Renal pelvis (tissue), 12 donors: Measurements from ENCODE around the gene GEMIN7. TPM values are rescaled to one million over a fixed set of nuclear protein-coding genes. Genes with fewer than 3 reads are reported as not detected.

Experiments
- DNase-seq: peaks from one replicate; pipeline ENCODE4 v3.0.0-alpha.2; 2013
- long read RNA-seq, 16 experiments: transcript quantifications; one replicate each; lab custom pipeline, GENCODE V29; 2026
- polyA plus RNA-seq, 3 donors: library from polyadenylated mRNA; unstranded; fragments of 120-200 nt; gene quantifications; one replicate each; pipeline ENCODE4 v1.2.1, GENCODE V29; 2013; ENCODE audit not compliant: insufficient read length in 3 of 3

GEMIN7 gene, protein sequence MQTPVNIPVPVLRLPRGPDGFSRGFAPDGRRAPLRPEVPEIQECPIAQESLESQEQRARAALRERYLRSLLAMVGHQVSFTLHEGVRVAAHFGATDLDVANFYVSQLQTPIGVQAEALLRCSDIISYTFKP
- polyA plus RNA-seq: 10 to 100 TPM; 21.5 to 24.0 (median 23.4) TPM
- long read RNA-seq, donor 1, transcript GEMIN7-202 (2 exons, 716 nt): major isoform, 5 of 8 reads
- long read RNA-seq, donor 1, partial matches to known transcripts: 0 of 8 reads
- long read RNA-seq, donor 1, other reads (novel, unspliced or antisense): 0 of 8 reads
- long read RNA-seq, donor 2, transcript GEMIN7-202 (2 exons, 716 nt): major isoform, 12 of 24 reads
- long read RNA-seq, donor 2, transcript GEMIN7-201 (3 exons, 1,657 nt): minor isoform, 8 of 24 reads
- long read RNA-seq, donor 2, partial matches to known transcripts: 0 of 24 reads
- long read RNA-seq, donor 2, other reads (novel, unspliced or antisense): 0 of 24 reads
- long read RNA-seq, donor 3, partial matches to known transcripts: 0 of 6 reads
- long read RNA-seq, donor 3, other reads (novel, unspliced or antisense): 0 of 6 reads
- long read RNA-seq, donor 4, transcript GEMIN7-202 (2 exons, 716 nt): minor isoform, 7 of 17 reads
- long read RNA-seq, donor 4, transcript GEMIN7-201 (3 exons, 1,657 nt): major isoform, 8 of 17 reads
- long read RNA-seq, donor 4, partial matches to known transcripts: 0 of 17 reads
- long read RNA-seq, donor 4, other reads (novel, unspliced or antisense): 0 of 17 reads
- long read RNA-seq, donor 5, transcript GEMIN7-201 (3 exons, 1,657 nt): major isoform, 6 of 9 reads
- long read RNA-seq, donor 5, partial matches to known transcripts: 0 of 9 reads
- long read RNA-seq, donor 5, other reads (novel, unspliced or antisense): 0 of 9 reads
- long read RNA-seq, donor 6, transcript GEMIN7-203 (2 exons, 848 nt): minor isoform, 6 of 17 reads
- long read RNA-seq, donor 6, transcript GEMIN7-202 (2 exons, 716 nt): major isoform, 8 of 17 reads
- long read RNA-seq, donor 6, partial matches to known transcripts: 0 of 17 reads
- long read RNA-seq, donor 6, other reads (novel, unspliced or antisense): 0 of 17 reads
- long read RNA-seq, donor 7, transcript GEMIN7-201 (3 exons, 1,657 nt): major isoform, 5 of 11 reads
- long read RNA-seq, donor 7, partial matches to known transcripts: 0 of 11 reads
- long read RNA-seq, donor 7, other reads (novel, unspliced or antisense): 0 of 11 reads
- long read RNA-seq, donor 8, transcript GEMIN7-202 (2 exons, 716 nt): major isoform, 6 of 8 reads
- long read RNA-seq, donor 8, partial matches to known transcripts: 0 of 8 reads
- long read RNA-seq, donor 8, other reads (novel, unspliced or antisense): 0 of 8 reads
- long read RNA-seq, donor 9, transcript GEMIN7-202 (2 exons, 716 nt): major isoform, 7 of 10 reads
- long read RNA-seq, donor 9, partial matches to known transcripts: 0 of 10 reads
- long read RNA-seq, donor 9, other reads (novel, unspliced or antisense): 0 of 10 reads
- long read RNA-seq, donor 10, partial matches to known transcripts: 0 of 7 reads
- long read RNA-seq, donor 10, other reads (novel, unspliced or antisense): 0 of 7 reads
- long read RNA-seq, donor 11, transcript GEMIN7-201 (3 exons, 1,657 nt): major isoform, 5 of 11 reads
- long read RNA-seq, donor 11, partial matches to known transcripts: 0 of 11 reads
- long read RNA-seq, donor 11, other reads (novel, unspliced or antisense): 0 of 11 reads
- long read RNA-seq, donor 12, transcript GEMIN7-203 (2 exons, 848 nt): minor isoform, 7 of 27 reads
- long read RNA-seq, donor 12, transcript GEMIN7-201 (3 exons, 1,657 nt): major isoform, 9 of 27 reads
- long read RNA-seq, donor 12, transcript GEMIN7-202 (2 exons, 716 nt): minor isoform, 7 of 27 reads
- long read RNA-seq, donor 12, partial matches to known transcripts: 0 of 27 reads
- long read RNA-seq, donor 12, other reads (novel, unspliced or antisense): 0 of 27 reads
- long read RNA-seq, donor 13, partial matches to known transcripts: 0 of 3 reads
- long read RNA-seq, donor 13, other reads (novel, unspliced or antisense): 0 of 3 reads
- long read RNA-seq, donor 14: 0 reads
- long read RNA-seq, donor 15, transcript GEMIN7-202 (2 exons, 716 nt): major isoform, 10 of 20 reads
- long read RNA-seq, donor 15, transcript GEMIN7-201 (3 exons, 1,657 nt): minor isoform, 6 of 20 reads
- long read RNA-seq, donor 15, partial matches to known transcripts: 0 of 20 reads
- long read RNA-seq, donor 15, other reads (novel, unspliced or antisense): 0 of 20 reads
- long read RNA-seq, donor 16, transcript GEMIN7-202 (2 exons, 716 nt): major isoform, 6 of 12 reads
- long read RNA-seq, donor 16, partial matches to known transcripts: 0 of 12 reads
- long read RNA-seq, donor 16, other reads (novel, unspliced or antisense): 0 of 12 reads

DNA sequence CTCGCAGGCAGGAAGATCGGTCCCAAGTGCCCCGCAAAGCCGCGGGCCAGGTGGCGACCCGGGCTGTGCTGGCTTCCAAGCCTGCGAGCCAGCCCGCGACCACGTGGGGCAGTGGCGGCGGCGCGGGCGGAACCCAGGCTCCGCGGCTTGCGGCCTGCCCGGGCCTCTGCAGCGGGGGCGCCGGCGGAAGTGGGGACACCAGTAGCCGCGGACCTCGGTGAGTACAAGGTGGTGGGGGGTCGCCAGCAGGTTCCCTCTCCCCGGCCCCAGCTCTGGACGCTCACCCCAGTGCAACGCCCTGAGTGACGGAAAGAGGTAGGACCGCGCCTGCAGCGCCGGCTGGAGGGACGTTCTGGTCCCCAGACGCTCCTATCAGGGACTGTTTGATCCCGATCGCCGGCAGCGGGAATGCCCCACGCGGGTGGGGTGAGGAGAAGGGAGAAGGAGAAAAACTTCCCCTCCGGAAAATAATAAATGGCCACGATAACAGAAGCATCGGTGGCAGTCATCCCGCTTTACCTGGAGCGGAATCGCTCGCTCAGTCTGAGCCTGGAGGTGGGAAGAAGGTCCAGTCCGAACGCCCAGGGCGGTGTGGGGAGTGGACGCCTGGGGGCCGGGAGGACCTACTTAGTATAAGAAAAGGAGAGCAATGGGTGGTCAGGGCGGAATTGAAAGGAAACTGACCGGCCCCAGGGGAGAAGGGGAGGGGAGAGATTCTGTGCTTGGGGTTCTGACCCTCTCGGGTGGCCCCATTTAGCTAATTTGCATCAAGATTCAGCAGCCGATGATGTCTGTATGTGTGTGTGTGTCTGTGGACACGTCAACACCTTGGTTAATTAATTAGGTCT lies at the start of gene GEMIN7:
Gene GEMIN7, plus strand, starts transcription at position 198 of the 848 bp plus-strand sequence. CDS start 10,855 bp downstream, outside the sequence.
- DNase-seq: no peak

DNA sequence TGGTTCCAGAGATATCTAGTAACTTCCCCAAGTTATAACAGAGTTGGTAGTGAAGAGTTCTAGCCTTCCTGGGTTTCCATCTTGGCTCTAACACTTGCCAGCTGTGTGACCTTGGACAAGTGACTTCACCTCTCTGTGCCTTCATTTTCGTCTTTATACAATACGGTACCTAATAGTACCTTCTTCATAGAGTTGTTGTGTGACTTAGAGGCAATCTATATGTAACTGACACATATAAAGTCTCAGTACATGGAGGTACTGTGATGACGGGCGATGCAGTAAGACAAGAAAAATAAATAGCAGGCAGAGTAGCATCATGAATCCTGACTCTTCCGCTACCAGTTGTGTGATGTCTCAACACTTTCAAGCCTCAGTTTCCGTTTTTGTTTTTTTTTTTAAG lies 48.2 kb upstream of the GEMIN7 start:
- DNase-seq: no peak

DNA sequence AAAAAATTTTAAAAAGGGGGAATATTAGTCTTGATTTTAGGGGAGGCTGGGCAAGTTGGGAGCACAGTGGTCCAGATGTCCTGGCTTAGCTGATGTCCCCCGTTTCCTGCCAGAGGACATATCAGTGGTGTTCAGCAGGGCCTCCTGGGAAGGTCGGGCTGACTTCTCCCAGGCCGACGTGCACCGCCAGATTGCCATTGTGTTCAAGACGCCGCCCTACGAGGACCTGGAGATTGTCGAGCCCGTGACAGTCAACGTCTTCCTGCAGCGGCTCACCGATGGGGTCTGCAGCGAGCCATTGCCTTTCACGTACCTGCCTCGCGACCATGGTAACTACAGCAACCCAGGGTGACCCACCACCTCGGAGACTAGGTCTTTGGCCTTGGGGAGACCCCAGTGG lies 46.6 kb upstream of the GEMIN7 start:
- no peak for DNase-seq

DNA sequence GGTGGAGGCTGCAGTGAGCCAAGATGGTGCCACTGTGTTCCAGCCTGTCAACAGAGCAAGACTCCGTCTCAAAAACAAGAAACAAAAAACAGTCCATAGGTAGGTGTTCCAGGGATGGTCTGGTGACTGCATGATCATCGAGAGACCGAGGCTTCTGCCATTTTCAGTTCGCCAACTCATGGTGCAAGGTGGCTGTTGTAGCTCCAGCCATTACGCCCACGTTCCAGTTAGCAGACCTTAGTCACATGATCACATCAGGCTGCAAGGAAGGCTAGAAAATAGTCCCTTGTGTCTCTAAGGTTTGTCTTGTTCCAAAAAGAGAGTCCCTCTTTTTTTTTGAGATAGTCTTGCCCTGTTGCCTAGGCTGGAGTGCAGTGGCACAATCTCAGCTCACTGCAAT lies 43.3 kb upstream of the GEMIN7 start:
- no peak for DNase-seq

DNA sequence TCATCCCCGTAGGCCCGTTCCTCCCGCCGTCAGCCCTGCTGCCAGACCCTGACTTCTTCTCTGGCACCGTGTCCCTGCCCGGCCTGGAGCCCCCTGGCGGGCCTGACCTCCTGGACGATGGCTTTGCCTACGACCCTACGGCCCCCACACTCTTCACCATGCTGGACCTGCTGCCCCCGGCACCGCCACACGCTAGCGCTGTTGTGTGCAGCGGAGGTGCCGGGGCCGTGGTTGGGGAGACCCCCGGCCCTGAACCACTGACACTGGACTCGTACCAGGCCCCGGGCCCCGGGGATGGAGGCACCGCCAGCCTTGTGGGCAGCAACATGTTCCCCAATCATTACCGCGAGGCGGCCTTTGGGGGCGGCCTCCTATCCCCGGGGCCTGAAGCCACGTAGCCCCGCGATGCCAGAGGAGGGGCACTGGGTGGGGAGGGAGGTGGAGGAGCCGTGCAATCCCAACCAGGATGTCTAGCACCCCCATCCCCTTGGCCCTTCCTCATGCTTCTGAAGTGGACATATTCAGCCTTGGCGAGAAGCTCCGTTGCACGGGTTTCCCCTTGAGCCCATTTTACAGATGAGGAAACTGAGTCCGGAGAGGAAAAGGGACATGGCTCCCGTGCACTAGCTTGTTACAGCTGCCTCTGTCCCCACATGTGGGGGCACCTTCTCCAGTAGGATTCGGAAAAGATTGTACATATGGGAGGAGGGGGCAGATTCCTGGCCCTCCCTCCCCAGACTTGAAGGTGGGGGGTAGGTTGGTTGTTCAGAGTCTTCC lies 41.5 kb upstream of the GEMIN7 start:
- no peak for DNase-seq

DNA sequence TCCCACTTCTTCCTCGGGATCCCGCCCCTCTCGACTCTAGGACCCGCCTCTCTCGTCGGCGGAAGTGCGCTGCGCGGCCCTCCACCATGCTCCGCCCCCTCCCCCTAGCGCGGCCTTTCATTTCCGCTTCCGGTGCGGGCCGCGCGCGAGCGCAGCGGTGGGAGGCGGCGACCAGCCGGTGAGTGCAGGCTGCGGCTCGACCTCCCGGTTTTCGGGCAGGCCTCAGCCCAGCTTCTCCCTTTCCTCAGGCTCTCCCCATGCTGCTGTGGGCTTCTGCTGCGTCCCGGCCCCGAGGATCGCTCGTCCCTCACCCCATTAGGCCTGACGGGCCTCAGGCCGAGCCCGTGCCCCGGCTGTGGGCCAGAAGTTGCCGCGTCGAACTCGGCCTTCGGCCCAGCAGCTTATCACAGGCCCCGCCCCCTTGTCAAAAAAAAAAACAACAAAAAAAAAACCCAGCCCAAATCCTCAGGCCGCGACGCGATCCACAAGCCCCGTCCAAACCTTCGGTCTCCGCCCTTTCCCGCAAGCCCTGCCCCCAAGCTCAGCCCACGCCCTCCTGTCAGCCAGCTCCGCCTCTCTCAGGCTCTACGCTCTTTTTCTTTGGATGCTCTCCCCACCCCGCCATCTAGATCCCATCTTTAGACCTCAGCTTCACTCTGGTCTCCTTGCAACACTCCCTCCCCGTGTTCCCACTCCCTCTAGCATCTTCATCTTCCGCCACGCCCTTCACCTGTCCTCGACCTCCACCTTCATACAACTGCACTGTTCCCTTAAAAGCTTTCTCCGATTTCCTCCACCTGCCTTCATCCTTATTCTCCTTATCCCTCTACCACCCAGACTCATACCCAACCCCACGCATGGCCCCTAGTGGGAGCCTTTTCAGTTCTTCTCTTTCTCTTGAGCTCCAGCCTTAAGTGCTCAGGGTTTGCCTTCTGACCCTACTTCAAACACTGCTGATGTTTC lies 39.8 kb upstream of the GEMIN7 start, which contains the start of gene CLASRP:
Gene CLASRP, plus strand, starts transcription at position 115 of the 963 bp plus-strand sequence. CDS start 1,168 bp downstream, outside the sequence.
- DNase-seq: peak; percentile 92

DNA sequence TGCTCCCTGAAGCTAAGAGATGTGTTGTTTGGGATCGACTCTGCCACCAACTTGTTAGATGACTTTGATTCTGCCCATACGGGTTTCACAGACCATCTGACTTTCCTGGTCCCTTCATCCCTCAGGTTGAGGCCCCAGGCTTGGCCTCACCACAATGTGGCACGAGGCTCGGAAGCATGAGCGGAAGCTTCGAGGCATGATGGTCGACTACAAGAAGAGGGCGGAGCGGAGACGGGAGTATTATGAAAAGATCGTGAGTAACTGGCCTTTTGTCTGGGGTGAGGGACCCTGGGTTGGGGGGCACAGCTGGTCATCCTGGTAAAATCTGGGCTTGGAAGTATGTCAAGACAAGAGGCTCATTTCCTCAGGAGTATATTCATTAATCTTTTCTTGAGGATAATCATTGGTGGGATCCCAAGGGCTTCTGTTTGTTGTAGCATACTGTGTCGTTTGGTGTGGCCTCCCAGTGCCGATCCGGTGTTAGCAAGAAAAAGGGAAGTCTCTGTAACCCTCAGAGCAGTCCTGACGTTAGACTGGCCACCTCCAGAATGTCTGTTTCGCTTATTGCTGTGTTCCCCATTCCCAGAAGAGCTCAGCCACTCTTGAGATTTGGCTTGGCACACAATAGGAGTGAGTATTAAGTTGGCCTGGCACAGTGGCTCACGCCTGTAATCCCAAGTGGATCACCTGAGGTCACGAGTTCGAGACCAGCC lies 38.8 kb upstream of the GEMIN7 start:
- DNase-seq: no peak

DNA sequence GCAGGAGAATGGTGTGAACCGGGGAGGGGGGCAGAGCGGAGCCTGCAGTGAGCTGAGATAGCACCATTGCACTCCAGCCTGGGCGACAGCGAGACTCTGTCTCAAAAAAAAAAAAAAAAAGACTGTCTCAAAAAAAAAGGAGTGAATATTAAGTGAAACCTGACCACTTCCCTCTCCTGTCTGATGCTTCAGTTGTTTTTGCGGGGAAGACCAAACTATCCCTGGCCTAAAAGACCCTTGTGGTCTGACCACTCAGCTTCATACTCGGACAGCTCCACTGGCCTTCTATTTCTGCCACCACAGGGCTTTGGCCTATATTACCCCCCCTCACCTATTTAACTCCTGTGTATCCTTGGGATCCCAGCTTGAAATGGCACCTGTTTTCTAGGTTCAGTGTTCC lies 37.9 kb upstream of the GEMIN7 start:
- DNase-seq: no peak

DNA sequence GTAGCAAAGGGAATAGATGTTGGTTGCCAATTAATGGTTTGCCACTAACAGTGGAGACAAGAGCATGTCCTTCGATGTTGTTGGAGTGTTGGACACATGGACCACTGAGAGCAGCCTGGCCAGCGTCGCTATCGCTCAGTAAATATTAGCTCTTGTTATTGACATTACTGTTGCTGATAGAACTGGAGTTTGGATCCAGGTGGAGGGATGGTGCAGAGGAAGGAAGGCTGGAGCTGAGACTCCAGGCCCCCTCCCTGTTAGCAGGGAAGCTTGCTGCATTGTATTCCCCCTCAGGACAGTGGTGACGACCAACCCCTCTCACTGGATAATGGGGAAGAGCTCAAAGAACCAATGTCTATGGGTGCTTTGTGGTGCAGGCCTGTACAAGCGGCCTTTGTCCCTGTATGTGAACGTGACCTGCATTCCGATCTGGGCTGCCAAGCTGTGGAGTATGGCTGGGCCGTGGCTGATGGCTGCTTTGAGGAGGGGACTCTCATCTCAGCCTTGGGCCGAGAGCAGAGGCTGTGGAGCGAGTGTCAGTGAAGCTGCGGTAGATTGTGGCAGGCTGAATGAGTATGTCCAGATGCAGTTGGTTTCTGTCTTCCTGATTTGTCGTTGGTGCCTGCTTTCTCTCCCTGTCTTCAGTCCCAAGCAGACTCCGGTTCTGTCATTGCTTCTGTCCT lies 33.2 kb upstream of the GEMIN7 start:
- no peak for DNase-seq

DNA sequence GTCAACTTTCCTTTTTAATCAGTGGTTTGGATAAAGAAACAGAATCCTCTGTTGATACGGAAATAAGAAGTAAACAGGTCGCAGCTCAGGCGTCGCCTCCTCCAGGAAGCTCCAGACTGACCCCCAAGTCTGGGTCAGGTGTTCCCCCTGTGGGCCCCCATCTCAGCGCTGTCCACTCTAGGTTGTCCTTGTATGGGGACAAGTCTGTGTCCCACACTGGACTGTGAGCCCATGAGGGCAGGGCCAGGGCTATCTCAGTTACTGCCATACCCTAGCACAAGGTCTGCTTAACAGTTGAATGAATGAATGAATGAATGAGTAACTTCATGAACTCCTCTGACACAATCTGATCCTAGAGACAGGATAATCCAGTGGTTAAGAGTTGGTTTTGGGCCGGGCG lies 32.7 kb upstream of the GEMIN7 start:
- no peak for DNase-seq

DNA sequence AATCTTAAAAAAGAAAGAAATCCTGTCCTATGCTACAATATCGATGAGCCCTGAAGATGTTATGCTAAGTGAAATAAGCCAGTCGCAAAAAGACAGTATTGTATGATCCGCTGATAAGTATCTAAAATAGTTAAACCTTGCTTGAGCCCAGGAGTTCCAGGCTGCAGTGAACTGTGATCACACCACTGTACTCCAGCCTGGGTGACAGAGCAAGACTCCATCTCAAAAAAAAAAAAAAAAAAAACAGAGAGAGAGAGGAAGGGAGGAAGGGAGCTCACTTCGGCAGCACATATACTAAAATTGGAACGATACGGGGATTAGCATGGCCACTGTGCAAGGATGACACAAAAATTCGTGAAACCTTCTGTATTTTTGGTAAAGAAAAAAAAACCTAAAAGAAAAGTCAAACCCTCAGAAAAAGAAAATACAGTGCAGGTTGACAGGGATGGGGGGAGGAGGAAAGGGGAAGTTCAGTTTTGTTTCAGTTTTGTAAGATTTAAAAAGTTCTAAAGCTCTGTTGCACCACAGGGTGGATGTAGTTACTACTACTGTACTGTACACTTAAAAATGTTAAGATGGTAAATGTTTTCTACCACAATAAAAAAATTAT lies 31.8 kb upstream of the GEMIN7 start:
- DNase-seq: no peak

DNA sequence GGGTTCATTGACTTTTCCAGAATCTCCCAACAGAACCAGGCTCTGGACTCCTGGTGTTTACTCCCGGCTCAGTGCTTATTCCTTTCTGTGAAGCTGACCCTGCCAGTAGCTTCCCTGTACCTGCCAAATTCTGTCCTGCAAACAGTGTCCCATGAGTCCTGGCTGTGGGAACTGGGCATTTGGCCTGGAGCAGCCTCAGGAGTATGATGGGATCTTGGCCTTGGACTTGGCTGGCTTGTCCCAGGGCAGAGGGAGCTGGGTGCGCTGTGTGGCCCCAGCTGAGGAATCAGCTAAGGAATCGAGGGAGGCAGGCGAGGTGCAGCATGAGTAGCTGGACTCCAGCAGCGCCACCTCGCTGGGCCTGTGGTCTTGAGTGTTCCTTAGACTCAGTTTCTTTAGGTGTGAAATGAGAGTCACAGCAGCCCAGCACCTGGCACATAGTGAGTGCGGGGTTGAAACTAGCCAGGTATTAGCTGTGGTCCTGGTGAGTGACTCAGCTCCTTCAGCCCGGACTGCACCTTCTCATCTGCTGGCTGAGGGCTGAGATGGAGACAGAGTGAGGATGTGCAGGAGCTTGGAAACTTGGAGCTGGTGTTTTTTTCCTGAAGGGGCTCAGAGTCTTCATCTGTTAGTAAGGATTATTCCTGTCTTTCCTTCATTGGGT lies 29.9 kb upstream of the GEMIN7 start:
- DNase-seq: no peak

DNA sequence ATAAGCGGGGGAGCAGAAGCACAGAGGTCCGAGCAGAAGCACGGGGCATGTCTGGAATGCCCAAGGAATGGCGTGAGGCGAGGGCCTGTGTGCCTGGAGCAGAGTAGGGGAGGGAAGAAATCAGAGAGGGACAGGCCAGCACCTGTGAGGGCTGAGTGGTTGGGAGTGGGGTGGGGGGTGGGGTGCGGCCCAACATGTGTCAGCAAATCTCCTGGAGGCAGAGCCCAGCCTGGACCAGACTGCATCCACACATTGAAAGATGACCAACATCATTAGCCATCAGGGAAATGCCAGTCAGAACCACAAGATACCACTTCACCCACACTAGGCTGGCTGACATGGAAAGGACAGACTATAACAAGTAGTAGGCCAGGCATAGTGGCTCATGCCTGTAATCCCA lies 29.0 kb upstream of the GEMIN7 start:
- DNase-seq: no peak
